Colonic mucosa (tissue), 4 donors: ENCODE data around the gene FANCL. TPM values are rescaled to one million over a fixed set of nuclear protein-coding genes. Genes with fewer than 3 reads are reported as not detected.

Source experiments
- DNase-seq: peaks from one replicate; pipeline ENCODE4 v3.0.0-alpha.2; 2020
- H3K27ac ChIP-seq: fragments of 200-600 bp; one replicate; pipeline ENCODE4 v1.8.0; 2021
- H3K27me3 ChIP-seq: fragments of 200-600 bp; one replicate; pipeline ENCODE4 v1.8.0; 2021
- H3K36me3 ChIP-seq: fragments of 200-600 bp; one replicate; pipeline ENCODE4 v1.8.0; 2021
- H3K4me1 ChIP-seq: fragments of 200-600 bp; one replicate; pipeline ENCODE4 v1.8.0; 2021; ENCODE audit warnings: mild to moderate bottlenecking
- H3K4me3 ChIP-seq: fragments of 200-600 bp; one replicate; pipeline ENCODE4 v1.8.0; 2021
- H3K9ac ChIP-seq, 2 donors: one replicate each; pipeline ENCODE4 v1.7.0; 2013; ENCODE audit warnings: control low read depth in 2 of 2, low read depth in 2 of 2, low read length in 2 of 2
- H3K9me3 ChIP-seq: fragments of 200-600 bp; one replicate; pipeline ENCODE4 v1.8.0; 2021
- intact Hi-C: fragments of 100-400 bp; cut with DNase I; formaldehyde crosslinking; loops from one replicate; pipeline ENCODE4 v1.14.1; 2022
- total RNA-seq, 2 donors: library from RNA; stranded (reverse); fragmentation: NEBNext Ultra II Directional in 1 of 2; extraction: Animal tissue kit (Norgen Biotek cat#: 25700) in 1 of 2; gene quantifications; one replicate each; pipeline ENCODE4 v1.2.1, GENCODE V29; 2021
- TF ChIP-seq, protein P1 (sequence below): fragments of 200-600 bp; IDR thresholded peaks from one replicate; pipeline ENCODE4 v1.8.0; 2022; ENCODE audit warnings: antibody characterized with exemption, mild to moderate bottlenecking
- donor health status: healthy.
- donor health status: DM: no; HTN: no; CAD: no.
- donor health status: DM: no; HTN: no; CAD: no.

FANCL gene
- total RNA-seq, 2 donors from 2014 or later = 15.0 to 21.6 TPM

DNA sequence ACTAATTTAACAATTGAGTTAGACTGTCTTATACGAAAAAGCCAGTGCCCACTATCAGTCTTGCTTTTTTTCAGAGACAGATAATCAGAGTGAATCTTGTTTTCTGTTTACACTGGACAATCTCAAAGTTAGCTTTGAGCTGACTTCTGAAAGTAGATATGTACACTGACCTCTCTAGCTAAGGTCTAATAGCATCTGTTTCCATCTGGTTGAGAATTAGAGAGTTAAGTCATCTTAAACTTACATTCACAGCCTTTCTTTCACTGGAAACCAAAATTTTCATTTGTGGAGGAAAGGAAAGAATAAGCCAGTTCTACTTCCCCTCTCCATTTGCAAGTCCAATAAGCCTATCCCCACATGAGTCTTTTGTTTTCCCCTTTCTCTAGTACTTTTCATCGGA, 105.3 kb downstream of the FANCL start:
- Histone ChIP-seq H3K36me3 (no peaks in the 10 kb centered on the region), H3K27ac (no peak overlapping the region), H3K9ac (no peak overlapping the region), H3K4me1 (no peaks in the 10 kb centered on the region), H3K27me3 (no peaks in the 10 kb centered on the region), H3K9me3 (no peaks in the 10 kb centered on the region), H3K4me3 (no peak overlapping the region)
- TF ChIP-seq, protein P1, sequence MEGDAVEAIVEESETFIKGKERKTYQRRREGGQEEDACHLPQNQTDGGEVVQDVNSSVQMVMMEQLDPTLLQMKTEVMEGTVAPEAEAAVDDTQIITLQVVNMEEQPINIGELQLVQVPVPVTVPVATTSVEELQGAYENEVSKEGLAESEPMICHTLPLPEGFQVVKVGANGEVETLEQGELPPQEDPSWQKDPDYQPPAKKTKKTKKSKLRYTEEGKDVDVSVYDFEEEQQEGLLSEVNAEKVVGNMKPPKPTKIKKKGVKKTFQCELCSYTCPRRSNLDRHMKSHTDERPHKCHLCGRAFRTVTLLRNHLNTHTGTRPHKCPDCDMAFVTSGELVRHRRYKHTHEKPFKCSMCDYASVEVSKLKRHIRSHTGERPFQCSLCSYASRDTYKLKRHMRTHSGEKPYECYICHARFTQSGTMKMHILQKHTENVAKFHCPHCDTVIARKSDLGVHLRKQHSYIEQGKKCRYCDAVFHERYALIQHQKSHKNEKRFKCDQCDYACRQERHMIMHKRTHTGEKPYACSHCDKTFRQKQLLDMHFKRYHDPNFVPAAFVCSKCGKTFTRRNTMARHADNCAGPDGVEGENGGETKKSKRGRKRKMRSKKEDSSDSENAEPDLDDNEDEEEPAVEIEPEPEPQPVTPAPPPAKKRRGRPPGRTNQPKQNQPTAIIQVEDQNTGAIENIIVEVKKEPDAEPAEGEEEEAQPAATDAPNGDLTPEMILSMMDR = no peak
- intact Hi-C loops = no loop called here
- no peak for DNase-seq

DNA sequence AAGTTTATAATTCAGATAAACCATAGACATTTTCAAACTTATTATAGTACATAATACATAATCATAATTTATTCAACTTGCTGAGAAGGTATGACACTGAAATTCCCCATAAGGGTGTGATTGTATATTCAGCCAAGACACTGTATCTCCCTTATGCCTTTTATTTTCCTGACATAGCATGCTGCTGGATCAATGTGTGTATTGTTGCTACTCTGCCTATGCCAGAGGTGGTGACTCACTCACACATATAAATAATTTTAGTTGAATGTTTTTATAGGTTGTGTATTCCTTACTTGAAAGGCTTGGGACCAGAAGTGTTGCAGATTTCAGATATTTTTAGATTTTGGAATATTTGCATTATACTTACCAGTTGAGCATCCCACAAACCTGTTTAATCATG, 107.7 kb downstream of the FANCL start:
- intact Hi-C loops = no loop called here
- no peak overlapping the region for H3K4me3 ChIP-seq
- H3K27ac ChIP-seq = no peak overlapping the region
- H3K9ac ChIP-seq = no peak overlapping the region
- no peaks in the 10 kb centered on the region for H3K4me1 ChIP-seq
- no peaks in the 10 kb centered on the region for H3K36me3 ChIP-seq
- H3K9me3 ChIP-seq = no peaks in the 10 kb centered on the region
- DNase-seq = no peak
- TF ChIP-seq, protein P1 = no peak
- H3K27me3 ChIP-seq = no peaks in the 10 kb centered on the region

DNA sequence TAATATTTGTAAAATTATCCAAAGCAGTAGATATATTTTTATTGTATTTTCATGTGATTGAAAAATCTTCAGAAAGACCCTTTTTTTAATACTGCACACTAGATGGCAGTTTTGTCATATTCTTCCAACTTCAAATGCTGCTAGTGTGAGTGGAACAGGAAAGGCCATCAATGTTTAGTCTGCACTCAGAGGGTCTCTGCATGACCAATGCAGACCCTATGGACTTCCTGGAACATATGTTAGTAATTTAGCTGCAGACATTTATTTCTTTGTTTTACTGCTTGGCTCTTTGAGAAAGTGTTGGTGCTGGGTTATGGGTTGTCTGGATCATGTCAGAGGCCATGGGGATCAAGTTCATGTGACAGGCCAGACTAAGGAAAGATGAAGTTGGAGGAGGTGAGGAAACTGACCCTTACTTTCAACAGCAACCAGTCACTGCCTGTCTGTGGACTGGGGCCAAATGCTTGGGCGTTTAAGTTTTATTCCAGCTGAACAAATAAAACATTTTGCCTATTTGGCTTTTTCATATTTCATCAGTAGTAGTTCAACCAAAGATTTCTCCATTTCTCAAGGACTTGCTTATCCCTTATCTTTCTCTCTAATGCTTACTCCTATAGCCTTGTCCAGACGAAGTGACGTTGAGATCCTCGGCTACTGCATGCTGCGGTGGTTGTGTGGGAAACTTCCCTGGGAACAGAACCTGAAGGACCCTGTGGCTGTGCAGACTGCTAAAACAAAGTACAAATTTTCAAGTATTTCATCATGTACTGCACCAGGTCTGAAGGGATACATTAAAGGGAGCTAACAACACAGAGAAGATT, 109.7 kb downstream of the FANCL start:
- H3K27ac ChIP-seq = no peak overlapping the region
- H3K9me3 ChIP-seq = no peaks in the 10 kb centered on the region
- intact Hi-C loops = no loop called here
- no peak overlapping the region for H3K9ac ChIP-seq
- H3K27me3 ChIP-seq = no peaks in the 10 kb centered on the region
- H3K36me3 ChIP-seq = no peaks in the 10 kb centered on the region
- no peaks in the 10 kb centered on the region for H3K4me1 ChIP-seq
- no peak overlapping the region for H3K4me3 ChIP-seq
- DNase-seq = no peak
- TF ChIP-seq, protein P1 = no peak

DNA sequence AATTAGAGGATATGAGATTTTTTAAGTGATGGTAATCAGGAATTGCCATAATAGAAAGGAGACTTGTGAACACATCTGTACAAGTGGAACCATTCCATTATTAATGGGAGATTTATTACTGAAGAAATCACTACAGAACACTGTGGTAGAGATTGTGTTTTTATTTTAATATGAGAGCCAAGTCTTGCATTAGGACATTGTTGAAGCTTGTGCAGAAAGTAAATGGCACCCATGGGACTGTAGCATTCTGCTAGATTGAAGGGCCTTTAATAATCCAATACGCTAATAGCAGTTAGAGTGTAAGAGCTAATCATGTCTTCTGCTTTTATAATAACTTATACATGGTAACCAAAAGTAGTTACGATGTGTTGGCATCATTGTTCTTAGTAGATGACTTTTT, 110.9 kb downstream of the FANCL start:
- TF ChIP-seq, protein P1 = no peak
- no peaks in the 10 kb centered on the region for H3K9me3 ChIP-seq
- no peaks in the 10 kb centered on the region for H3K27me3 ChIP-seq
- H3K4me3 ChIP-seq = no peak overlapping the region
- H3K27ac ChIP-seq = no peak overlapping the region
- intact Hi-C loops = no loop called here
- H3K9ac ChIP-seq = no peak overlapping the region
- DNase-seq = no peak
- no peaks in the 10 kb centered on the region for H3K4me1 ChIP-seq
- H3K36me3 ChIP-seq = no peaks in the 10 kb centered on the region

DNA sequence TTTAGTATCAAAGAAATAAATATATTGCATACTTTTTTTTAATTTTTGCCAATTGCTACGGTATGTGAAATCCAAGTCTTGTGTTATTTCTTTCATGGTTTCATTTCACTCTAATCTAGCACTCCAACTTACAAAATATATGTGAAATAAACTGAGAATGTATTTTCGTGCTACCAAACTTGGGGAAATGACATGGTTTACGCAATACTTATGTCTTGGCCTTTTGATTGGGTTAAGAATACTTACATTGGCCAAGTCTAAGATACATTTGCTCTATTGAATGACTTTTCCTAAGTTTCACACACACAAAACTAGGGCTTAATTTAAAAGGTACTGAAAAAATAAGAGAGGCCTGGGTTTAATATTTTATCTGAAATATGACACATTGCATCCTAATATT, 114.0 kb downstream of the FANCL start:
- Histone ChIP-seq H3K27me3 (no peaks in the 10 kb centered on the region), H3K4me1 (no peaks in the 10 kb centered on the region), H3K9me3 (no peaks in the 10 kb centered on the region), H3K27ac (no peak overlapping the region), H3K36me3 (no peaks in the 10 kb centered on the region), H3K9ac (no peak overlapping the region), H3K4me3 (no peak overlapping the region)
- intact Hi-C loops = no loop called here
- TF ChIP-seq, protein P1 = no peak
- no peak for DNase-seq
